Activated T-cell treated with anti-CD3 and anti-CD28 coated beads, Interleukin-2, amount 50 U/mL, for 48 hours (primary cell): Measurements from ENCODE around the gene MRO.
A peak's percentile ranks its signal among the peaks of the same experiment; 100 is the strongest.

ENCODE experiments used
- DNase-seq, 2 experiments: peaks; one replicate each; pipeline ENCODE4 v3.0.0-alpha.2; 2020

Gene MRO

DNA sequence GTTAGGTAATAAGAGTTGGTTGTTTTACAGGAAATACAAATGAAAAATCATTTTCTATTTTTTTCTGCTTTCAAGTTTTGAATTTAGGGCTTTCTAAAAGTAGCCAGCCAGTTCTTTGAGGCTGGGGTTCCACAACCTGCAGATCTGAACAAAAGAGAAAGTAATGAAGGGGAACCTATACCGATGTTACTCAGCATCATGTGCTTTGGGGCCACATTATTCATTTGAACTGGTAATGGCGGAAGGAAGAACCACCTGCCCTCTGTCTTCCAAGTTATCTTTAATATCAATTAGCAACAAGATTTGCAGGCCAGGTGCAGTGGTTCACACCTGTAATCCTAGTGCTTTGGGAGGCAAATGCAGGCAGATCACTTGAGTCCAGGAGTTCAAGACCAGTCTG is 12.9 kb upstream of the MRO start:
- DNase-seq, result no peak

- DNase-seq, result no peak
These were observed 10.7 kb upstream of the MRO start for GRCh38 chr18:50830544-50830943.

DNA sequence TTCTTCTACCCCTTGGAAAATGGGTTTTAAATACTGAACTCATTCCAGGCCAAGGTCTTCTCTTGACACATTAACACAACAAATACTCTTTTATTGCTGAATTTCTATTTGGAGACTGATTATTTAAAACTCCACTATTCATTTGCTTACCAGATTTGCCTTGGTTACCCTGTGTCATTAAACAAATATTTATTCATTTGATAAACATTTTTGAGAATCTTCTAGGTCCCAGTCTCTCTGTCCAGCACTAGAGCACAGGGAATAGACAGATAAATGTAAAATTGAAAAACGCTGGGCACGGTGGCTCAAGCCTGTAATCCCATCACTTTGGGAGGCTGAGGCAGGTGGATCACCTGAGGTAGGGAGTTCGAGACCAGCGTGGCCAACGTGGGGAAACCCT is 9.8 kb upstream of the MRO start:
- DNase-seq, result no peak

DNA sequence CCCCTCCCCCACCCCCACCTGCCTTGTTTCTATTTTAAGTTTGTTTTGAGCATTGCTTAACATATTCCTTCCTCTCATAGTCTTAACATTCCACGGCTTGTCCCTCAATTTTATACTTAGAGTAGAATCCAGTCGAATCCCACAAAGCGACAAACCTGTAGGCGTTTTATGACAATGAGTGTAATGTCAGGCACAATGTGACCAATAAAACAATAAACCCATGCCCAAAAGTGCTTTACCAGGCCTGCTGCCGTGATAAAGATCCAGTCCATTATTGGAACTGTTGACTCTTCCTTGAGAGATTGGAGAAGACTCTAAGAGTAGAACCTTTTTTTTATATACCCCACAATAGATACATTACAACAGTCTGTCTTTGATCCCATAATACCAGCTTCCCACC is 6.2 kb upstream of the MRO start:
- no peak for DNase-seq

GRCh38 chr18:50825621-50826020 is 5.8 kb upstream of the MRO start:
- no peak for DNase-seq

GRCh38 chr18:50822756-50823155 is 2.9 kb upstream of the MRO start:
- DNase-seq, result no peak

DNA sequence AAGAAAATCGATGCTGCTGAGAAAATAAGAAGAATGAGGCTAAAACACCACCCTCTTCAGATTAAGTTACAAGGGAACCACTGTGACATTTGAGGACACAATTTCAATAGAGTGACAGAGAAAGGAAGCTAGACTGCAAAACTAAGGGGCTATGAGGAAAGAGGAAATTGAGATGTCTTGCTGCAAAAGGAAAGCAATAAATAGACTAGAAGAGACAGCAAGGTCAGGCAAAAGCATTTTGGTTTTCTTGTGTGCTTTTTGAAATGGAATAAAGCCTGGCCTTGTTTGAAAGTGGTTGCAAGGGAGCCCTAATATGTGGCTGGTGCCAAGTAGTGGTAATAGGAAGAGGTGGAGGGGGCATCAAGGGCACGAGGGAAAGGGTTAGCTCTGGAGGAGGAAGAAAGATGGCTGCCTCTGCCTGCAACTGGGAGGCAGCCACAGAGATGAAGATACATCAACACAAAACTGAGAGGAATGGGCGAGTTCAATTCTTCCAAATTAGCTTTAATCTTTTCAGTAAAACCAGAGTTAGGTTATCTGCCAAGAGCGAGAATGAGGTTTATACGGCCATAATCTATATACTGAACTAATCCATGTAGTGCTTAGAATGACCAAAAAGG is 1.2 kb upstream of the MRO start:
- no peak for DNase-seq

DNA sequence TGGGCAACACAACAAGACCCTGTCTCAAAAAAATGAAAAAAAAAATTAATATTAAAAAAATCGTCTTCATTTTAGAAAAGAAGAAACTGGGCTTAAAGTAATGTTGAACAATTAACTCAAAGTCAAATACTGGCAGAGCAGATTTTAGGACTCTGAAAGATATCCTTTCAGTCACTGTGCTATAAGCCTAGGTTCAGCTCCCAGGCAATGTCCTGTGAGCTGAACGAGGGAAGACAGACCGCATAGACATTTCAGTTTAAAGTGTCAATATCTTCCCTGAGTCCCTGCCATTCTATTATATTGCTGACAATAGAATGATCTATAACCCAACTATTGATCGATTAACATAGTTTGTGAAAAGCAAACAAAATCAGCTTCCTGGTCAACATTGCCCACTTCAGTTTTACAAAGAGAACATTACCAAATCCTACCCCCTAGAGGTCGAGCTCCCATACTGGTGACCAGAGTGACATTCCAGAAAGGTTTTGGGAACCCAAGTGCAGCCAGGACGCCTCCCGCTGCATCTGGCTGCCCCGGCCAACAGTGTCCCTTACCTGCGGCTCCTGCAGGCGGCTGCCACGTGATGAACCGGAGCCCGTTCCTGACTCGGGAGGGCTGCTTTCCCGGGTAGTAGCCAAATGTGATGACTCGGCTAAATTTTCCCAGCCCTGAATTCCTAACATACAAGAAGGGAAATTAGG is 639 bp downstream of the MRO start:
- no peak for DNase-seq

GRCh38 chr18:50816419-50817166 is 3.2 kb downstream of the MRO start:
- DNase-seq, result no peak

GRCh38 chr18:50814395-50814794 is 5.4 kb downstream of the MRO start:
- DNase-seq, result no peak

- no peak for DNase-seq
These were observed 6.5 kb downstream of the MRO start for GRCh38 chr18:50813353-50813752.

GRCh38 chr18:50812834-50813233 is 7.0 kb downstream of the MRO start:
- no peak for DNase-seq

DNA sequence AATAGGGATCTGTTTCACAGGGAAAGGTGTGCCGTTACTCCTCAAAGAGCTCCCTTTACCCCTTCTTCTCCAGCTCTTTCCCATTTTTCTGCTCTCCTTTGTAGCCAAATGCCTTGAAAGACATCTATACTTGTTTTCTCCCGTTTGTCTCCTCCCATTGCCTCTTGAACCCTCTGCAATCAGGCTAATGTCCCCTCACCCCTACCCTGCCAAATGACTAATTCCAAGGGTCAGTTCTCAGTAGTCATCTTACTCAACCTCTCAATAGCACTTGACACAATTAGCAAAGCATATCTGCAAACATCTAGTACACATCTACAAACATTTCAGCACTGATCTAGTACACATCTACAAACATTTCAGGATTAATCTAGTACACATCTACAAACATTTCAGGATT is 12.6 kb downstream of the MRO start:
- DNase-seq, result no peak

DNA sequence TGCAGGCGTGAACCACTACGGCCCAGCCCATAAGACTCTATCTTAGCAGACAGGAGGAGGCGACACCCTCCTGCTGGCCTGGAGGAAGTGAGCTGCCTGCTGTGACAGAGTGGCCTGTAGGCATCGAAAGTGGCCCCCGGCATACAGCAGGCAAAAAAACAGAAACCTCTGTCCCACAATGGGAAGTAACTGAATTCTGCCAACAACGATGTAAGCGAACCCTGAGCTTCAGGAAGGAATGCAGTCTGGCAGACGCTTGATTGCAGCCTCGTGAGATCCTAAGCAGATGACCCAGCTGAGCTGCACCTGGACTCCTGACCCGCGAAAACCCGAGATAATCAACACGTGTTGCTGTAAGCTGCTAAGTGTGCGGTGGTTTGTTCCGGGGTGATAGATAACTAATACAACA is 13.6 kb downstream of the MRO start:
- peak in 1 of 2 experiments; percentile 19 for DNase-seq

DNA sequence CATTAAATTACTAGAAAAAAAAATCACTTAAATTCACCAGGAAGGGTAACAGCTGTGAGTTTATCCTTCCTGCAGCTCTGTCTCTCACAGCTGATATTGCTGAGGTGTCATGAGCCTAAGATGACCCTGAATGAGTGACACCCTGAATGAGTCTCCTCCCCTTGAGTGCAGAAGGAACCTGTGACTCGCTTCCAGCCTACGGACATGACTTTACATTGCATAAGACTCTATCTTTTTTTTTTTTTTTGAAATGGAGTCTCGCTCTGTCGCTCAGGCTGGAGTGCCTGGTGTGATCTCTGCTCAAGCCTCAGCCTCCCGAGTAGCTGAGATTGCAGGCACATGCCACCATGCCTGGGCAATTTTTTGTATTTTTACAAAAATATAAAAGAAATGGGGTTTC is 14.1 kb downstream of the MRO start:
- DNase-seq, result peak in 1 of 2 experiments; percentile 20

DNA sequence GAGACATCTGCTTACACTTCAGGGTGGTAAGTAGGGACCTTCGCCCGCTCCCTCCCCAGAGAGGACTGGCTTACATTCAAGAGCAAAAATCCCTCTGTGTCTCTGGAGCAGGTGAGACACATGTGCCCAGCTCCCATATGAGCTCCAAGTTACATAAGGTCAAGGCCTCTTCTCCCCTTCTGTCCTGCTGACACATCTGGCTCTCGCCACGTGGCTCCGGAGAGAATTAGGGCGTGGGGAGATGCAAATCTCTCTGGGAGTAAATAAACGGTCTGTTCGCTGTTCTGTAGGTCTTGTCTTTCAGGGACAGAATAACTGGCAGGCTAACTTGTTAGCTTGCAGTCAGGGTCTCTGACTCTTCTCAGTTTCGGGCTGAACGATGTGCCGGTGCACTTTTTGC is 16.2 kb downstream of the MRO start:
- no peak for DNase-seq

DNA sequence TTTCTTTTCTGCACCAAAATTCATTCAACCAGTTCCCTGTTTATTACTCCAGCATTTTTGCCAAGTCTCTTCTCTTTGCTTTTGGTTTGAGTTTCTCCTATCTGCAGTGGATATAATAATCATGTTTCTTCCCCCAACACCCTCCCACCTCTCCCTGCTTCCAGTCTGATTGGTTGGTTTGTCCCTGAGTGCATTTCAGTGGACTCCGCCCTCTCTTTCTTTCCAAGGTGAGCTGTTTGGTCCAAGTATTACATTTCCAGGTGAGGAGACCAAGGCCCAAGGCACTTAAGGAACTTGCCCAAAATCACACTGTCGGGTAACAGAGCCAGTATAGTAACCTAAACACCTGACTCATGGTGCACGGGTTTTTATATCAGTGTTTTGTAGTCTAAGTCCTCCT is 17.7 kb downstream of the MRO start:
- no peak for DNase-seq

- DNase-seq, result no peak
These were observed 22.7 kb downstream of the MRO start for GRCh38 chr18:50797142-50797541.

GRCh38 chr18:50796495-50796894 is 23.3 kb downstream of the MRO start:
- no peak for DNase-seq

GRCh38 chr18:50793641-50794565 is 25.9 kb downstream of the MRO start:
- DNase-seq, result no peak

- no peak for DNase-seq
These were observed 26.9 kb downstream of the MRO start for GRCh38 chr18:50792885-50793284.

DNA sequence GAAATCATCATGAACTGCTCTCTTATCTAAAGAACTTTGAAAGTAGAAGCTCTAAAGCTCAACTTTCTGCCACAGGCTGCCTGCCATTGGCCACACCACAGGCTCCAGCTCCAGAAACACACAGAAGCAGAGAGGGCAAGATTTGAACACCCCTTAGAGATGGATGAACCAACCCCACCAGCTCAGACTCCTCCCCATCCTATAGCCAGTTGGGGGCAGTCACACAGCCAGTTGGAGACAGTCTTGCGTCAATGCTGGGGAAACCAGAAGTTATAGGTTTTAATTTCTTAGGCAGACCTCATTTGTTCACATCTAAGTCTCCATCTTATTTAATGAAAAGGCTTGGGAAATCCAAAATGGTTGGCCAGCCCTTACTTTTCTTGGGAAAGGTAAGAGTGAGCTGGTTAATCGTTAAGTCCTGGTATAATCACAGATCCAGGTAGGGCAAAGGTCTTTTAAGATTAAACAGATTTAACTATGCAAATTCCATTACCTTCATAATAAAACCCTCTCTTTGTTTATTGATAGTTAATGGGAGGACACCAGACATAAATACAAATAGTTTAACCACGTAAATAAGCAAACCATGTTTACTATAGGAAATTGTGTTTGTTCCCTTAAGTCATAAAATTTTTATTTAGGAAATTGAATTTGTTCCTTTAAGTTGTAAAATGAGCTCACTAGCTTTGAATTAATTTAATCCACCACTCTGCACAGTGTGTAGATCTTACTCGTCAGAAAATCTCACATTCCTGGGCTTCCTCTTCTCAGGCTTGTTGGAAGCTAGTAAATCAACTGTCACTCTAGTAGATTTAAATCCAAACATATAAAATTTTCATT is 28.0 kb downstream of the MRO start:
- DNase-seq, result no peak
